HT1080 (cell line): ENCODE data around the gene PLA2G7. TPM values are rescaled to one million over a fixed set of nuclear protein-coding genes. Genes with fewer than 3 reads are reported as not detected.
A peak's percentile ranks its signal among the peaks of the same experiment; 100 is the strongest.
"Not testable (repeated sequence)": the region's sequence is repeated elsewhere in the genome, so short reads cannot be mapped to it uniquely, and the experiment has no call there.

Source experiments
- DNase-seq: peaks from one replicate; pipeline ENCODE4 v3.0.0-alpha.2; 2015; ENCODE audit warnings: low read depth
- polyA plus RNA-seq, 2 experiments: library from polyadenylated mRNA; depleted of rRNA; stranded (reverse); fragments of >200 nt; gene quantifications; 2 replicates each; pipeline ENCODE4 v1.2.3, GENCODE V29; 2015
- total RNA-seq: library from RNA; depleted of rRNA; stranded (reverse); fragments of >200 nt; shearing (Covaris generic); gene quantifications from 2 replicates; pipeline ENCODE4 v1.2.3, GENCODE V29; 2014; rRNA removed

The PLA2G7 gene
- not detected in 2 replicates for total RNA-seq
- not detected in 2 replicates for polyA plus RNA-seq (2015; cell fraction: cytosol; rRNA removed)
- not detected in 2 replicates for polyA plus RNA-seq (2015; cell fraction: nucleus; rRNA removed)

DNA sequence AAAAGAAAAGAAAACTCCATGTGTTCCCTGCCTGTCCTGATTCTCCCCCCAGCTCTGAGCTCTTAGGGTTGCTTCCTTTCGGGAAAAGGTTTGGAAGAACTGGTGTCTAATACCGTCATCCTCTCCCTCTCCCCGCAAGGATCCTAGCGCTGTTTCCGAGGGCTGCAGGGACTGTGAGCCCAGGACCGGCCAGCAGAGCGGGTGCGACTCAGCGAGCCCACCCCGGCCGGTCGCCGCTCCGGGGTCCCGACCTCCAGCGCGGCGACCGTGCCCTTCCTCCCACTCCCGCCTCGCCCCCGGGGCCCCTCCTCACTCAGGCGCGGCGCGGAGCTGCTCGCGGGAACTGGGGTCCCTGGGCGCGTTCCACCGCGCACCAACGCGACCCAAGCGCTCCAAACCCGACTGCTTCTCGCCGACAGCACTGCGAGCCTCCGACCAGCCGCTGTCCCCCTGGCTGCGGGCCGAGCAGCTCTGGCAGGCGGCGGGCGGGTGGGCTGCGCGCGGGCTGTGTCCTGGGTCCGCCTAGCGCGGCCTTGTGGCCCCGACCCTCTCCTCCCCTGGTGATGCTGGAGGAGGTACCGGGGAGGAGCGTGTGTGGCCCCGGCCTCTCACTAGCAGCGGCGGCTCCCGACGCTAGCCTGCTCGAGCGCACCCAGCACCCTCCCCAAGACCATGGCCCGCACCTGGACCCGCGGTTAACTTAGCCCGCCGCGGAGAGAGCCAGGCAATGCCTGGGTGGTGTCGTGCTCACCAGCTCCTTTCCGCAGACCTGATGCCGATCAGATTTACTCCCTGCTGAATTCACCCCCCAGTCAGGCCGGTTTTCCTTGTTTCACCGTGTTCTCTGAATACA lies at the start of gene PLA2G7:
TSS of gene PLA2G7 (minus strand) at position 509 of the 853 bp plus-strand sequence. CDS start 12,484 bp downstream, outside the sequence.
- DNase-seq: no peak

DNA sequence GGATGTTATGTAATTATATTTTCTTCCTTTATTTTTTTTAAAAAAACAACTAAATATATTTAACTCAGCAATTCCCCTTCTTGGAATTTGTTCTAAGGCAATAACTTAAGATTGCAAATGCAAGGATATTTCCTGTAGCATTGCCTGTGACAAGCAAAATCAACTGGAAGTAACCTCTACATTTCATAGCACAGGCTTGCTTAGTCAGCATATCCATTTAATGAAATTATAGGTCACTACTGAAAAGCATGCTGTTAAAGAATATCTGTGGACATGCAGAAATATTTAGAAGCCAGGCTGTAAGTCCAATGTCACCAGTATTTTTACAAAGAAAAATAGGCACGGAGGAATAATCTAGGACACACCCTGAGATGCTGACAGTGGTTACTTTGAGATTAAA lies 49.4 kb upstream of the PLA2G7 start:
- no peak for DNase-seq

DNA sequence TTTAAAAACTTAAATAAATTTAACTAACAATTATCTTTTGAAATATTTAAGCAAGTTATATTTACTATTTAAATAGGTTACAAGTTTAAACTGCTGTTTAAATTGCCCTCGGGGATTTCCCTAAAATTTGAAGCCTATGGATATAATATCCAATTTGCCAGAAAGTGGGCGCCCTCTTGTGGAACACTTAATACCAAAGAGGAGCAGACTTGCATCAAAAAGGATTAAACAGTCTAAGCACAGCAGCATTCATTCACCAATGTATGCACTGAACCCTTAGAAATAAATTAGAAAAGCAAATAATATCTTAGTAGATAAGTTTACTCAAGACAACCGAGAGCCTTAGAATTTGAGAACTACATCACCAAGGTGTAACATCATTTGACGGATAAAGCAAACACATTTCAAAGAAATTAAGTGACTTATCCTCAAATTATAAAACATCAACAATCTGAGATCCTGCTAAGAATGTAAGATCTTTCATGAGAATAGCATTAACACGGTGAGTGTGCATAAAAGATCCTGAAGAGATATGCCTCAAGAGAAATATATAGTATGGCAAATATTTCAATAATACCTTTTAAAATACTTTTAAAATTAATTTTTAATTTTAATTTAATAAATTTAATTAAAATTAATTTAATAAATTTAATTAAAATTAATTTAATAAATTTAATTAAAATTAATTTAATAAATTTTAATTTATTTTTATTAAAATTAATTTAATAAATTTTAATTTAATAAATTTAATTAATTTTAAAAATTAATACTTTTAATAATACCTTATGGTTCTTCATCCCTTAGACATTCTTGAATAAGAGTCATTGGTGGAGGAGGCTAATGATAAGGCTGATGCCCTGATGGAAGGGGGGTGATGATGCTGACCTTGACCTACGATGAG lies 46.6 kb upstream of the PLA2G7 start:
- peak; percentile 61 for DNase-seq

DNA sequence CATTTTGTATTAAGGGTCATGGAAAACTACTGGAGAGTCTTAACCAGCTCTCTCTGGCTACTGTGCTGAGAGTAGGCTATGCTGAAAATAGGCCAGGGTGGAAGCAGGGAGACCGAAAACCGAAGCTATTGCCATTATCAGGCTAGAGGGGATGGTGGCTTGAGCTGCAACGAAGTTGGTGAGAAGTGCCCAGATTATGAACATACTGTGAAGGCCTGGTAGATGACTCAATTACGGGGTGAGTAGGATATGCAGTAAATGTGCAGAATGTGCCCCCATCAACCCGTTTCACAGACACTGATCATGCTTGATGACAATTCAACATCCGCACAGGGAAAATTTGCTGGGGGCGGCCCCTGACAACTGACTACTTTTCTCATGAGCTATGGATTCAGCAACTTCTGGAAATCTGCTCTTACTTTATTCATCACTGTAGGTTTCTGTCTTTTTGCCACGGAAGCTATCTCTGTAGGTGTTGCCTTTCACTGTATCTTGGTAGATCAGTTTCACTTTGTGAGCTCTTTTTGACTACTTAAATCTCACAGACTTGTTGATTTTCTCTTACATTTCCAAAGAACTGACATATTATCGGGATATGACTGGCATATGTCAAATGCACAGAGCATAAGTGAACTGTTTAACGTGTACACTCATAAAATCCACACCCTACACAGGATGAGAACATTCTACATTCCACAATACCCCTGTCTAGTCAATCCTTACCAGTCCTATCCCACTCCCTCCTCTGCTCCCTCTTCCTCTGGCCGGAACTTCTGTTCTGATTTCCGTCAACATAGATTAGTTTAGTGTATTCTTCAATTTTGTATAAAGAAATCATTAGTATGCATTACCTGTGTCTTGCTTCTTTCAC lies 42.5 kb upstream of the PLA2G7 start:
- DNase-seq: no peak

DNA sequence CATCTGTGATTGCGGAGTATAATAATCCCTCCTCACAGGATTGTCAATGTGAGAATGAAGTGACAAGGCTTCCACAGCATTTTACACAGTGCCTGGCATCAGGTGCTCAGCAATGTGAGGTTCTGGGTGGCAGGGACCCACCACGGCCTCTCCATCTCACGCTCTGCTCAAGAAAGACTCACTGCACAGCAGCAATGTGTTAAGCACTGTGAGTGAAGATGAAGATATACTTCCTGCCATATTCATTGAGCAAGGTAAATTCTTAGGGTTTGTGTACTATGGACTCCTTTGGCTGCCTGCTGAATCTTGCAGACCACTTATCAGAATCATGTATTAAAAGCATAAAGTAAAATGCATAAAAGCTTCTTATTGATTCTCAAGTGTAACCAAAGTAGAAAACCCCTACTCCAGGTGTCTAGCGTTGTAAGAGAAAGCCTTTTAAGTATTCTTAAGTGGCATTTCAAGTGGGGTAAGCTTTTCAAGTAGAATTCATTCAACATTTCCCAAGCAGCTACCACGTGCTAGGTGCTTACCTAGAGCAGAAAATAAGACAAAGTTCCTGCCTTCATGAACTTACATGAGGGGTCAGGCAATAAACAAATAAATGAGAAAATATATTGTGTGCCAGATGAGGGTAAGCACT lies 41.0 kb upstream of the PLA2G7 start:
- no peak for DNase-seq

DNA sequence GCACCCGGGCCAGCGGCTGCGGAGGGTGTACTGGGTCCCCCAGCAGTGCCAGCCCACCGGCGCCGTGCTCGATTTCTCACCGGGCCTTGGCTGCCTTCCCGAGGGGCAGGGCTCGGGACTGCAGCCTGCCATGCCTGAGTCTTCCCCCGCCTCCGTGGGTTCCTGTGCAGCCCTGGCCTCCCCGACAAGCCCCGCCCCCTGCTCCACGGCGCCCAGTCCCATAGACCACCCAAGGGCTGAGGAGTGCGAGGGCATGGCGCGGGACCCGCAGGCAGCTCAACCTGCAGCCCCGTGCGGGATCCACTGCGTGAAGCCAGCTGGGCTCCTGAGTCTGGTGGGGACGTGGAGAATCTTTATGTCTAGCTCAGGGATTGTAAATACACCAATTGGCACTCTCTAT lies 39.6 kb upstream of the PLA2G7 start:
- not testable (repeated sequence) for DNase-seq

DNA sequence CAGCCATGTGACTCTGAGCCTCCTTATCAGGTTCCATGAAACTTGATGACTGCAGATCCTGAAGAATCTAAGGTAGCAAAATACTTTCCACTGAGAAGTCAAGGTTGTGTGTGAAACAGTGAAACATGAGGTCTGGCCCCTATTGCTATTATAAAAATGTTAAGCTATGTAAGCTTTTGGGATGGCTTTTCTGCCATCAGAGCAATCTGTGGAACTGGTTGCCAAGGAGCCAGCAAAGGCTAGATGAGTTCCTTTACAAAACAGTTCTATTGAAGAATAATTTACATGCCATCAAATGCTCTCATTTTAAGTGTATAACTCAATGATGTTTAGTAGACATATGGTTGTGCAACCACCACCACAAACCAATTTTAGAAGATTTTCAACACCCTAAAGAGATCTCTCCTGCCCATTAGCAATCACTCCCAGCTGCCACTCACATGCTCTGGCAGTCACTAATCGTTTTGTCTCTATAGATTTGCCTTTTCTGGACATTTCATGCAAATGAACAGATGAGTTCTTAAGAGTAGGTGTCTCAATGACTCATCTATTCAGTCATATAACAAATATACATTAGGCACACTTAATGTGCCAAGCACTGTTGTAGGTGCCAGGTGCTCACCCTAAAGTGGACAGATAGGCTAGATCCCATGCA lies 38.2 kb upstream of the PLA2G7 start:
- no peak for DNase-seq

DNA sequence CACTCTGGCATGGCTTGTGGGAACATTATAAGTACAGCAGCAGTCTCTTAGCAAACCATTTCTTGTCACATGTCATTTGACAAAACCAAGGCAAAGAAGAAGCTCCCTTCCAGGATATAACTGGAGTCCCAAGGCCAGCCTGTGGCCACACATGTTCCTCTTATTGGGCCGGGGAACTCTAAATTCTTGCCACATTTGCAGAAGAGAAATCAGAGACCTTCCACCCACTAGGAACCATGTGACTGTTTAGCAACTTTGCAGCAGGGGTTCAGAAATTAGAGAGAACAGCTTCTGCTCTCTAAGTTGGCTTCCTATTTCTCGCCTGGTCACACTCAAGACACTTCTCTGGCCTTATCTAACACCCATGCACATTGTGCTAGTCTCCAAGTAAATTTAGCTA lies 37.6 kb upstream of the PLA2G7 start:
- DNase-seq: no peak

DNA sequence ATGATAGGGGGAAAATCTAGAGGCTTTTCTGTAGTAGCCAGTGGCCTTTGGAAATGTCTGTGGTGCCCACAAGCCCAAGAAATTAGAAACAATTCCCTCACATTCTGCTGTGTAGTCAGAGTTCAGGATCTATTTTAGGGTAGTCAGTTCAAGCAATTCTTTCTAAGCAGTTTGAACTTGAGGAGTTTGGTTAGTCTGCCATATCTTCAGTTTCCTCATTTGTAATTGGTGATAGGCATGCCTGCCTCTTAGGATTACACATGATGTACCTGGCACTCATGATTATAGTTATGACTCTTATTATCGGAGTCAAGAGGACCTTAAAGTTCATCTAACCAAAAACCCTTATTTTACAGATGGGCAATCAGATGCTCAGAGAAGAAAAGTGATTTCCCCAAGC lies 36.8 kb upstream of the PLA2G7 start:
- DNase-seq: no peak

DNA sequence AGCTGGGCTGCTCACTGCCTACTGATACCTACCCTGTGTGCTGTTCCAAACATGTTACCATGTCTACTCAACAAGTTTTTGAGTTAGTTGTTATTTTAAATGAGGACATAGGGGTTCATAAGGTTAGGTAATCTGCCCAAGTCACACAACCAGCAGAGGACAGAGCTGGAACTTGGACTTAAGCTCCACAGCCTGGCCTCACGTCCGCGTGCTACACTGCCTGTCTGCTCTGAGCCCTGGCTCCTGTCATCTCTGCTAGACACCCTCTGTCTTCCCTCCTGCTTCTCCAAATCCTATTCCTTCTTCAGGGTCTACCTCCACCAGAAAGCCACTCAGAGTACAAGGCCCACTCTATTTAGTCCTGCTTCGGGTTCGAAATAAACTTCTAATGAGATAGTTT lies 29.8 kb upstream of the PLA2G7 start:
- no peak for DNase-seq

DNA sequence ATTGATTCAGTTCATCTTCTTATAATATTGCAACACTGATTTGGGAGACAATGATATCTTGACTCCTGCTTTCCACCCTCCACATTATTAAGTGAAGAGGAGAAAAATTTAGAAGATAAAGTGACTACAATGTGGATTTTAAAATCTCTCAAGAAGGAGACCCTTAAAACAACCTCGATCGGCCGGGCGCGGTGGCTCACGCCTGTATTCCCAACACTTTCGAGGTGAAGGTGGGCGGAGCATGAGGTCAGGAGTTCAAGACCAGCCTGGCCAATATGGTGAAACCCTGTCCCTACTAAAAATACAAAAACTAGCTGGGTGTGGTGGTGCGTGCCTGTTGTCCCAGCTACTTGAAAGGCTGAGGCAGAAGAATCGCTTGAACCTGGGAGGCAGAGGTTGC lies 29.1 kb upstream of the PLA2G7 start:
- DNase-seq: not testable (repeated sequence)

DNA sequence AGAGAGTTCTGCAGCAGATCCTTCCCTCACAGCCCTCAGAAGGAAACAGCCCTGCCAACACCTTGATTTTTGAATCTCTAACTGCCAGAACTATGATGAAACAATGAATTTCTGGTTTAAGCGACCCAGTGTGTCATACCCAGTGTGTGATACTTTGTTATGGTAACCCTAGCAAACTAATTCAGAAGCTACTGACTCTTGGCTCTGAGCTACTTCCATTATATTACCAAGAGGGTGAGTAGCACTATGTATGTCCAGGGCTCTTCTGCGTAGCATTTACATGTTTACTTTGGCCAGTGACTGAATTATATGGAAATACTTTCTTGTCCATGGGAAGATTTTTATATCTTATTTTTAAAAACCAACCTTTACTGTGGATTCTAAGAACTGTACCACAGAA lies 28.3 kb upstream of the PLA2G7 start:
- peak; percentile 8 for DNase-seq

DNA sequence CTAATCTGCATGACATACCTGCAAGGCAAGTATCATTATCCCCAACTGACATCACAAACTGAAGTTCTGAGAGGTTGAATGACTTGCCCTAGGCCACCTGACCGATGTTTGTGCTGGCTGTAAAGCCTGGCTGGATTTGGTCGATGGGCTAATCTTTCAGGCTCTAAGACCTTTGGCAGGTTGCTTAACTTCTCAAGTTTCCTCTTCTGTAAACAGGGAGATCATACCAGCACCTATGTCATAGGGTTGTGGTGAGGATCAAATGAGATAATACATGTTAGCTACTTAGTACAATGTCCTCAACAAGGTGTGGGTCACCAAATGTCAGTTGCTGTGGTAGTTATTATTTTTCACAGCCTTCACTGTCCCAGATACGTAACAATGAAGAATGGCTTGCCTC lies 25.8 kb upstream of the PLA2G7 start:
- DNase-seq: no peak

DNA sequence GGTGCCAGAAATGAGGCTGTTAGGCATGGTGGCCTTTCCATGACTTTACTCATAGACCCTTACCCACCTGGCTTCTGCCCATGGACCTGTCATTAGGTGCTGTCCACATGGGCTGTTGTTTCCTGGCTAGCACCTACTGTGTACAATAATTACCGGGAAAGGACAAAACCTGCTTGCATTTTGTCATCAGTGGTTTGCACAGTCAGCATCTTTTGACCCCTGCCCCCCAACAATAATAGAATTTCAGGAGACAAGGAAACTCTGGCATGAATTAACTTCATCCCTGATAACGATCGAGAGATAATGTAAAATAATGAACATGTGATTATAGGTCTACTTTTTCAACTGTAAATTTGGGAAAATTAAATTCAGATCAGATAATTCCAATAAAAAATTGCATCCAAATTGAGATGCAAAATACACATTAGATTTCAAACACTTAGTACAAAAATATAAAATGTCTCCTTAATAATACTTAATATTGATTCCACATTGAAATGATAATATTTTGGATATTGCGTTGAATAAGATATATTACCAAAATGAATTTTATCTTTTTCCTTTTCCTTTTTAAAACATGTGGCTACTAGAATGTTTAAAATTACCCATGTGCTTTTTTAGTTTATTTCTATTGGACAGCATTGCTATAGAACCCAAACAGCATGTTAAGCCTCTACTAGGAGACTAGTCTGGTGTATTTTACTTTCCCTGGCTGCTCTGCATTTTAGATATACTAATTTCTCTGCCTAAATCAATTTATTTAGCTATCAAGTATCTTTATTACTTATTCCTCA lies 24.0 kb upstream of the PLA2G7 start:
- no peak for DNase-seq

DNA sequence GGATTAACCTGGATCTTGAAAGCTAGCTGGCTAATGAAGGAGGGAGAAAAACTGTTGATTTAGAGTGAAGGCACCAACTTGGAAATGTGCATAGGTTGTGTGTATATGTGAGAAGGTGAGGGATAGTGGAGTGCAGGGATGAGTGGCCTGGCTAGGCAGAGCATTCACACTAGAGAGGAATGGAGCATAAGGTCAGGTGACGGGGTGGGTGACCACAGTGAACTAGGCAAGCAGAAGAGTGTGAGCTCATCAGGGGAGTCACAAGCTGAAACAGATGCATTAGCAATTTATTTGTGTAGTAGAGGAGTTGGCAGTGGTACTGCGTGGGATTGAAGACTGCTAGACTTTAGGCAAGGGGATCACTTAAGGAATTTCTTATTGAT lies 22.0 kb upstream of the PLA2G7 start:
- DNase-seq: peak; percentile 48

DNA sequence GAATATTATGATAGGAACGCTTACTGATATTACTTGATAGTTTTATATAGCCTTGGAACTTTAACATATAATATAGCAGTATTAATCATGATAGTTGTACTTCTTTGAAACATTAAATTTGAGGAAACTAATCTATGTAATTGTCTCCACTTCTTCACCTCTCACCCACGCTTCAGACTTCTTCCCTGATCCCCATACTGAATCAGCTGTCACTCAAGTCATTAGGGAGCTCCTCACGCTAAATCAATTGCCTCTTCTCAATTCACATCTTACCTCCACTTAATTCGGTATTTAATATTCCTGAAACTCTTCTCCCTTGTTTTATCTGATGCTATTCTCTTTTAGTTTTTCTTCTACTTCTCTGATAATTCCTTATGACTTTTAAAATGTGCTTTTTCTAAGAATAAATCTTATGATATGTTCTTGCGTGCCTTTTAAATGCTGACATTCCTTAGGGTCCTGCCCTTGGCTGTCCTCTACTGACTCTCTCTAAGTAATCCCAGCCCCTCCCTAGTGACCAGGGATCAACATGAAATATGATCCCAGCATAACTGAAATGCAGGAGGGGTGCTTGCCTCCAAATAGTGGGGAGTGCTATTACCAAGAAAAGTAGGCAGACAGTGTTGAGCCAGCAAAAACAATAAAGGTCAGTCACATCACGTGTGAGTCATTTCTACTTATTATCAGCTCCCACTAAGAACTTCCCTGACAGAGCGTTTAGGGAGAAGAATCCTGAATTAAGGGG lies 21.5 kb upstream of the PLA2G7 start:
- peak; percentile 62 for DNase-seq

DNA sequence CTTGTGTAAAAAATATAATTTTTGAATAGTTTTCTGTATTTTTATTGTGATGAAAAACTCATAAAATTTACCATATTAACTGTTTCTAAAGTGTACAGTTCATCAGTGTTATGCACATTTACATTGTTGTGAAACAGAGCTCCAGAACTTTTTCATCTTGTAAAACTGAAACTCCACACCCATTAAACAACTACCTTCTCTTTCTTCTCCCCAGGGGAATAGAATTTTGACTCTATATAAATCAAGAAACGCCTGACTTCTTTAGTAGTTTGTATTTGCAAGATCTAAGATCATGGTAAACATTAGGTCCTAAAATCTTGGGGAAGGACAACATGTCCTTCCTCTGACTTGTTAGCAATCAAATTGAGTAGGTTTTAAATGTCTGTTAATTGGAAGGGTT lies 20.7 kb upstream of the PLA2G7 start:
- no peak for DNase-seq

DNA sequence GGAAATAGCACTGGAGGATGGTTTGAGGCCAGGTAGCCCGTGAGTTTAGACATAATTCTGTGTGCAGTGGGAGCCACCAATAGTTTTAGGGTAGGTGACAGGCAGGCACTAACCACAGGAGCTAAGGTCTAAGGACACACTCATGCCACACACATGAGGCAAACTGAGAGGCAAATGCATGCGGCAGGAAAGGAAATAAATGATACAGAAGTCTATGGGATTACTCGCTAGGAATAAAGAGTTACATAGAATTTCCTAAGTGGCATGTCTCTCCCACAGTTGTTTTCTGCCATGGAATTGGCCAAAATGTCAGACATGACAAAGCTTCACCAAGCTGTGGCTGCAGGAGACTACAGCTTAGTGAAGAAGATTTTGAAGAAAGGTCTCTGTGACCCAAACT lies 16.5 kb upstream of the PLA2G7 start:
- DNase-seq: no peak

DNA sequence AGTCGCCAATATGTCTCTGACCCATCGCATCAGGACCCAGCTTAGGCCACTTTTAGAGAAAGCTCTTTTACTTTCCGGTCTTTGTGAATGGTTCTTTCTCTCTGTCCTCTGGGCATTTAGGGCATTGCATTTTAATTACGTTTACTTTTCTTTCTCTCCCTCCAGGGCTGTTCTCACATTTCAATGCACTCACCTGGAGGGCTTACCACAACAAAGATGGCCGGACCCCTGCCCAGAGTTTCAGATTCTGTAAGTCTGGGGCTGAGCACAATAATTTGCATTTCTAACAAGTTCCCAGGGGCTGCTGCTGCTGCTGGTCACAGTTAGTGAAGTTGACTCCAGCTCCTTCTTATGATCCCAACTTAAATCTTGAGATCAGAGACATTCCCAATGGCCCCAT lies 14.6 kb upstream of the PLA2G7 start:
- no peak for DNase-seq
